GM06990 (cell line): Measurements from ENCODE around the gene THSD4.

Experiments
- DNase-seq: peaks from one replicate; pipeline ENCODE4 v3.0.0-alpha.2; 2011; ENCODE audit not compliant: insufficient read length; ENCODE audit errors: extremely low read depth
- H3K27me3 ChIP-seq: replicated peaks from 2 replicates; pipeline ENCODE4 v1.6.0; 2011; ENCODE audit warnings: low read length; ENCODE audit not compliant: control insufficient read depth, insufficient read depth
- H3K36me3 ChIP-seq: 2 replicates; pipeline ENCODE4 v1.5.1; 2011; ENCODE audit warnings: low read length; ENCODE audit not compliant: control insufficient read depth, insufficient read depth
- H3K4me3 ChIP-seq: replicated peaks from 2 replicates; pipeline ENCODE4 v1.5.1; 2011; ENCODE audit warnings: low read depth, mild to moderate bottlenecking, control low read depth, low read length
- CTCF ChIP-seq: IDR thresholded peaks from 2 replicates; pipeline ENCODE4 v1.5.1; 2011; ENCODE audit warnings: low read length, control low read depth, mild to moderate bottlenecking, inconsistent platforms; ENCODE audit not compliant: insufficient read depth, poor library complexity, severe bottlenecking

Gene THSD4

GRCh38 chr15:71220828-71221227 lies 105.6 kb downstream of the THSD4 start:
- no peak for DNase-seq
- no peak for TF ChIP-seq CTCF
- no peak overlapping the region for H3K4me3 ChIP-seq
- H3K36me3 ChIP-seq = no peaks in the 10 kb centered on the region
- H3K27me3 ChIP-seq = no peaks in the 10 kb centered on the region; the same call in 1 of the 2 replicates

- DNase-seq = no peak
- Histone ChIP-seq H3K27me3 (no peaks in the 10 kb centered on the region; the same call in 1 of the 2 replicates), H3K4me3 (no peak overlapping the region), H3K36me3 (no peaks in the 10 kb centered on the region)
- no peak for TF ChIP-seq CTCF
Measured at GRCh38 chr15:71221417-71221816, 106.1 kb downstream of the THSD4 start.

GRCh38 chr15:71223516-71223915 lies 108.2 kb downstream of the THSD4 start:
- no peak for DNase-seq
- Histone ChIP-seq H3K27me3 (no peaks in the 10 kb centered on the region; the same call in 1 of the 2 replicates), H3K4me3 (no peak overlapping the region), H3K36me3 (no peaks in the 10 kb centered on the region)
- no peak for TF ChIP-seq CTCF

- no peaks in the 10 kb centered on the region; the same call in 1 of the 2 replicates for H3K27me3 ChIP-seq
- H3K36me3 ChIP-seq = no peaks in the 10 kb centered on the region
- DNase-seq = no peak
- TF ChIP-seq CTCF = no peak
- H3K4me3 ChIP-seq = no peak overlapping the region
Measured at GRCh38 chr15:71224024-71224423, 108.8 kb downstream of the THSD4 start.

- Histone ChIP-seq H3K27me3 (no peaks in the 10 kb centered on the region; the same call in 1 of the 2 replicates), H3K4me3 (no peak overlapping the region), H3K36me3 (no peaks in the 10 kb centered on the region)
- TF ChIP-seq CTCF = no peak
- no peak for DNase-seq
Measured at GRCh38 chr15:71225851-71226250, 110.6 kb downstream of the THSD4 start.

GRCh38 chr15:71226536-71227455 lies 111.5 kb downstream of the THSD4 start:
- Histone ChIP-seq H3K4me3 (no peak overlapping the region), H3K27me3 (no peaks in the 10 kb centered on the region), H3K36me3 (no peaks in the 10 kb centered on the region)
- no peak for DNase-seq
- no peak for TF ChIP-seq CTCF
